Measurements from ENCODE around the gene FOXP1.

The FOXP1 gene

GRCh38 chr3:71160785-71161546 is 422.6 kb downstream of the FOXP1 start:
- DNase-seq: no peak

DNA sequence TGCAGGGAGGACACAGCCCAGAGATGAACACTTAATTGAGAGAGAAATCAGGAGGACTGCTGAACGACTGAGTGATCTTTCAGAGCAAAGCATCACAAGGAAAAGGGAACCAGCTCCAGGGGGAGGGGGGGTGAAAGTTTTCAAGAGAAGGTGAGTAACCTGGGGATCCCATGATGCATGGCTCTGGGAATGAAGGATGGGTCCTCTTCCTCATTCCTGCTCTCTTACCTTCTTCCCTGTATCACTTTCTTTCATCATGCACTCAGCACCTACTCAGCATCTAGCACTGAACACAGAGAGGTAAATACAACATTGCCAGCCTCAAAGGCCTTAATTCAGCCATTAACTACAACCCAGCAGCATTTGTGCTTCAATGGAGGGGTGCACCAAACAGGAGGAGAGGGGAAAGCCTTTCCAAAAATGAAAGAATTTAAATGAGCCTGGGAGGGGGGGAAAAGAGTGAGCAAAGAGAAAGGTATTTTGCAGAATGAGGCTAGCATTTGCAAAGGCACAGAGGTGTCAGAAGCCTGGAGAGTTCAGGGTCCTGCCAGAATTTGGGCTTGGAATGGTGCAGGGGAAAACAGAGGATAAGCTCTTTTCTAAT is 427.4 kb downstream of the FOXP1 start:
- peak; percentile 75 for DNase-seq

- DNase-seq: no peak
Observed at GRCh38 chr3:71154846-71155245, 428.7 kb downstream of the FOXP1 start.

- no peak for DNase-seq
Observed at GRCh38 chr3:71153713-71154112, 429.8 kb downstream of the FOXP1 start.

DNA sequence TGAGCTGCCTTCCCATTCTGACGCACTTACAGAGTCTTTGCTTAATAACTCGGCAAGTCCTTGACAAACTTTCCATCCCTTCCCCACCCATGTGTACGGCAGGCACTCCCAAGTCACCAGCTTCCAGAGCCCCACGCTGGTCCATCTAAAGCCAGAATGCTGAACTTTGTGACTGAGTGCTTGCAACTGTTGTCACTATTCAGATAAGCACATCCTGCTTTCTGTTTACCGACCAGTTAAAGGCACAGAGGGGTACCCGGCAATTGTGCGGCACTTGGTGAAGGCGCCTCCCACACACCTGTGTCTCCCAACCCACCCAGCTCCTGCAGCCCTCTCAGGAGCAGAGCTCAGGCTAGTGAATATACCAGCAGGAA is 430.6 kb downstream of the FOXP1 start:
- DNase-seq: no peak

GRCh38 chr3:71152039-71152891 is 431.3 kb downstream of the FOXP1 start:
- DNase-seq: no peak

- no peak for DNase-seq
Observed at GRCh38 chr3:71149959-71150954, 433.3 kb downstream of the FOXP1 start.

DNA sequence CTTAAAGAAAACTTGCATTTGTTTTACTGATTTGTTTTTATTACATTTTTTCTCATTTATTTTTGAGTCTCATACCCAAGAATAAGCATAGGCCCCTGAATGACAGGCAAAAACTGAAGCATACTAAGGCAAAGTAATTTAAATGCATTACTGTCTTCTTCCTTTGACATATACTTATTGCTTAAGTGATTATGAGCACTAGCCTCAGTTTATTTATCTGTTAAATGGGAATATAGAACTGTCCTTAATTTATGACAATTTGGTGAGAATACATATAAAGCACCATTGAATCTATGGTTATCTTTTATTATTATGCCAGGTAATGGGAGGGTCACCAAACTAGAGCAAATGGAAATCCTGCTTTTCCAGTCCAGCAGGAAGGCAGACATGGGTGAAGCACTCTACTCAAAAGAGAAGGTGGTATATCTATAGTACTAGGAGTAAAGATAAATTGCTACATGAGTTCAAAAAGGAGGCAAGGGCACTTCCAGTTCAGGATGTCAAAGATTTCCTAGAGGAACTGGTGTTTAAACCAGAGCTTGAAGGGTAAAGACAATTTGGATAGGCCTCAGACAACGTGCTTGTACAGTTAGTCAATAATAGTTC is 435.0 kb downstream of the FOXP1 start:
- no peak for DNase-seq

GRCh38 chr3:71146673-71147072 is 436.9 kb downstream of the FOXP1 start:
- no peak for DNase-seq

DNA sequence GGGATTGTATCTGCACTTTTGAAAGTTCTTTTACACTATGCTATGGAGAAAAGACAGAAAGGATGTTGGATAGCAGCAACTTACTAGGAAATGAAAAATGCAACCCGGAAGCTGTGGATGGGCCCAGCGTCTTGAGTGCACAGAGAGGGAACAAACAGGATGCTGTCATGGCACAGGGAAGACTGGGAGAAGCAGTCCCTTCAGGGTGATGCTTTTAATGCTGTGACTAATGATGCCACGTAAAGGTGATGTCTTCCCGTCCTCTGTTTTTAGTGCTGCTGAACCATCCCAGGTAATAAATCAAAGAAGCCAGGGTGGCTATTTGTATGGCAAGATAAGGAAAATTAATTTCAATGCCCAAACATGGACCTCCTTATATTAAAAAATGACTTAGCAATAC is 437.6 kb downstream of the FOXP1 start:
- DNase-seq: no peak

- no peak for DNase-seq
Observed at GRCh38 chr3:71144525-71145253, 438.8 kb downstream of the FOXP1 start.

DNA sequence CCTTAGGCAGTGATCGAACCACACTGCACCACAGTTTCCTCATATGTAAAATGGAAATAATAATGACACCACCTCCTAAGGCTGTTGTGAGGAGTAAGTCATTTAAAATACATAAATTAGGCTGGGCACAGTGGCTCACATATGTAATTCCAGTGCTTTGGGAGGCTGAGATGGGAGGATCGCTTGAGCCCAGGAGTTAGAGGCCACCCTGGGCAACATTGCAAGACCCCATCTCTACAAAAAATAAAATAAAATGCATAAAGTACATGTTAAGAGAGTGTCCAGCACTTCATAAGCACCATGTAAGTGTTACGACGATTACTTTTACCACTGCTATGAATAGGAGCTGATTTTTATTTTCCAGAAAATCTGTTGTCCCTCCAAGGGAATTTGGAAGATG is 440.0 kb downstream of the FOXP1 start:
- DNase-seq: no peak

DNA sequence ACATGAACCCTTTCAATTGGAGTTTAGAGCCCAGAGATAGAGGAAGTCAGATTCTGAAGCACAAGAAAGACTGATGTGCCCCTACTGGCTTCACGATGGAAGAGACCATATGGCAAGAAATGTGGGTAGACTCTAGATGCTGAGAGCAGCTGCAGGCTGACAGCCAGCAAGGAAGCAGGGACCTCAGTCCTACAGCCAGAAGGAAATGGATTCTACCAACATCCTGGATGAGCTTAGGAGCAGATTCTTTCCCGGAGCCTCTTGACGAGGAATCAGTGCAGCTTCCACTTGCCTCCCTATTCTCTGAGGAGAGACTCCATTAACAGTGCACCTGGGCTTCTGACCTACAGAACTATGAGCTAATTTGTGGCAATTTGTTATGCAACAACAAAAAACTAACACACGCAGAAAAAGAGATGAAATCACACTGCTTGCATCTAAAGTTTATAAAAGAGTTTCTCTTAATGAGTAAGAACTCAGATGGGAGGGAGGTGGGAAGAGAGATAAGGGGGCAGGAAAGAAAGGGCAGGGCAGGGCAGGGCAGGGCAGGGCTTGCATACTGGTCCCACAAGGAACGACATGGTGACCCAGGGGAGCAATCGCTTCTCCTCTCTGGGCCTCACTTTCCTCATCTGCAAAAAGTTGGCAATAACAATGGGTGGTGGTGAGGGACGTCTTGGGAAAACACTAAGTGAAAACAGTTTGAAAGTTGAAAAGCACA is 440.9 kb downstream of the FOXP1 start:
- peak; percentile 64 for DNase-seq

DNA sequence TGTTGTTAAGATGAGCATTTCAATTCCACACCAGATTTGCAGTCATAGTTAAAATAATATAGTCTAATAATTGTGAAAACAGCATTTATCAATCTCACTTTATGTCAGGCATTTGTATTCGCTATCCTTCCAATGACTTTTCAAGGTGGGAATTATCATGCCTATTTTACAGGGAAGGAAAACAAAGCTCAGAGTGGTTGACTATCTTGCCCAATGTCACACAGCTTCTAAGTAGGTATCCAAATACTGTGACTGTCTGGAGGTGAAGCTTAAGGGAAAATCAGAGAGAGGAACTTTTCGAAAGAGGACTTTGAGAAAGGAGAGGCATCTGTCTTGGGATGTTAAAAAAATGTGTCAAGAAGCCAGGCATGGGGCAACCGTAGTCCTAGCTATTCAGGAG is 443.1 kb downstream of the FOXP1 start:
- no peak for DNase-seq

DNA sequence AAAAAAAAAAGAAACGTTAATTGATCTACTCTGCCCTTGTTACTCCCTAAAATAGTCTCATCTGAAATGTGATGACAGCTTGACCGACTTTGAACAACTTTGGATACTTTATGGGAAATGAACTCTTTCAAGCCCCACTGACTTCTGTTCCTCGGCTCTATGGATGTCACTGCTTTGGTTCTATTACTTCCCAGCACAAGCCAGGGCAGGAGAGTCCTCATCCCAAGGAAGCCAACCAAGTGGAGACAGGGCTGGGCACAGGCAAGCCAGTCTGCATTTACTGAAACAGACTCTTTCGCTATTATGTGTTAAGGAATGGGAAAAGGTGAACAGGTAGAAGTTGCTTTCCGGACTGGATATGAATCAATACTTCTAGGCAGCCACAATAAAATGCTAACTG is 444.0 kb downstream of the FOXP1 start:
- no peak for DNase-seq

DNA sequence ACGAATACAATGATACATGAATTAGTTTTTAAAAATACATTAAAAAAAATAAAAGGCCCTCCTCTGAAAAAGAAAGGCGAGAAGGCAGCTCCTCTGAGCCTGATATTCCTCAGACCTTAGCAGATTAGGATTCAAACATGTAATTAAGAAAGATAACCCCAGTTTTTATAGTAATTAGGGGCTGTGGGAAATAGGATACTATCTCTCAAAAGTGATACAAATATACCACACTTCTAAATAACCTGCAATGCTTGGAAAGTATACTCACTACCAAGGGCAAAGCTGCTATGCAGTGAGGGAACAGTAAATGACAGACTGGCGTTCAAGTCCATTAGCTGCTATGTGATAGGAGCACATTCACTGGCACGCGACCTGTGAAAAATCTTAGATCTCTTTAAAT is 445.1 kb downstream of the FOXP1 start:
- DNase-seq: no peak

DNA sequence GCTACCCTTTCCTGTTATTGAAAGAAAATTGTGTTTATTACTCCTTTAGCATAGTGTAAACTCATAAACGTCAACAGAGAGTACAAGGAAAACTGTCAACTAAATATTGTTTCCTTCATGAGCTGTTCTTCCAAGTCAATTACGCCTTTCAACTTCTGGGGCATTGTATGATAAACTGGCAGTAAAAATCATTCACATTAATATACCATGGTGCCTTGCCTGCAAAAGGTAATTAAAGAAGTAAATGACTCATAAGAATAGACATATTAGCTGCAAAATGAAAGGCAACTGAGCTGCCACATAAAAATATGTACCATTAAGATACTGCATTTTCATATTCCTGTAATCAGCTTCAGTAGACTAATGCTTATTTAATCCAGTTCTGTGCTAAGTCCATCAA is 447.3 kb downstream of the FOXP1 start:
- DNase-seq: no peak

GRCh38 chr3:71135373-71136088 is 448.0 kb downstream of the FOXP1 start:
- no peak for DNase-seq

GRCh38 chr3:71134521-71134920 is 449.0 kb downstream of the FOXP1 start:
- no peak for DNase-seq

DNA sequence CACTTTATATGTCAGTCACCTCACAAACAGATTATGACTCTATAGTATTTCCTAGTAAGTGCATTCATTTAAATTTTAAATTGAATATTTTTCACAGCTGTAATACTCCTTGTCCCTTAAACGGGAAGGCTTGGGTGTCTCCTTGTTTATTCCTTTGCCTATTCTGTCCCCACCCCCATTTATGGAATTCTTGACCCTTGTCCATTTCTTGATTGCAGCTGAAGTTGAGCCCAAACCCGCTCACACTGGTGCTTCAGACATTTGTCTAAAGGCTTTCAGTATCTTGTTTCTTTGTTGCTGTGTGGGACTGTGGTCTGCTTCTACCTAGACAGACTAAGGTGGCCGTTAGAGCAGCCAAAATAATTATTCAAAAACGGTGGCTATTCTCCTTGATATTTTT is 449.7 kb downstream of the FOXP1 start:
- no peak for DNase-seq

Data from islet precursor cell (in vitro differentiated cells).